Measurements from ENCODE around the gene SCAI.

DNA sequence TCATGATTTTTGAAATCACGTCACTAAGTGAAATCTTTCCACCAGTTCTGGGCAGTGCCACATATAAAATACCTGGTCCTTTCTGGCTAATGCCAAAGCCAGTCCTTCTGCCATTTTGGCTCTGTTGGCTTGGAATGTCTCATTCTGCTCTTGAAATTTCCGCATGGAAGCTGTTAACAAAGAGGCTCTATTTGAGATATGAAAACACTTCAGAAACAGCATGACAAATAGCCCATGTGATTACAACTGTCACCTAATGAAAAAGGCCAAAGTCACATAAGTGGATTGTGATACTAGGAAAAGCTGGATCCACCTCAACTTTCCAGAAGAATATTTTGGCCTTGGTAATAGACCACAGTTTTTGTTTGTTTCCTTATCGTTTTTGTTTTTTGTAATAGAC is 215.2 kb downstream of the SCAI start:
- TF ChIP-seq, protein P1, sequence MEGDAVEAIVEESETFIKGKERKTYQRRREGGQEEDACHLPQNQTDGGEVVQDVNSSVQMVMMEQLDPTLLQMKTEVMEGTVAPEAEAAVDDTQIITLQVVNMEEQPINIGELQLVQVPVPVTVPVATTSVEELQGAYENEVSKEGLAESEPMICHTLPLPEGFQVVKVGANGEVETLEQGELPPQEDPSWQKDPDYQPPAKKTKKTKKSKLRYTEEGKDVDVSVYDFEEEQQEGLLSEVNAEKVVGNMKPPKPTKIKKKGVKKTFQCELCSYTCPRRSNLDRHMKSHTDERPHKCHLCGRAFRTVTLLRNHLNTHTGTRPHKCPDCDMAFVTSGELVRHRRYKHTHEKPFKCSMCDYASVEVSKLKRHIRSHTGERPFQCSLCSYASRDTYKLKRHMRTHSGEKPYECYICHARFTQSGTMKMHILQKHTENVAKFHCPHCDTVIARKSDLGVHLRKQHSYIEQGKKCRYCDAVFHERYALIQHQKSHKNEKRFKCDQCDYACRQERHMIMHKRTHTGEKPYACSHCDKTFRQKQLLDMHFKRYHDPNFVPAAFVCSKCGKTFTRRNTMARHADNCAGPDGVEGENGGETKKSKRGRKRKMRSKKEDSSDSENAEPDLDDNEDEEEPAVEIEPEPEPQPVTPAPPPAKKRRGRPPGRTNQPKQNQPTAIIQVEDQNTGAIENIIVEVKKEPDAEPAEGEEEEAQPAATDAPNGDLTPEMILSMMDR (IDR thresholded peaks at IDR 0.05), result no peak
- TF ChIP-seq POLR2A (IDR thresholded peaks at IDR 0.05), result no peak

Data from right lobe of liver (tissue), 4 donors.